Duodenal mucosa (tissue), 2 donors: Measurements from ENCODE around the gene RNF44.
"Not testable (repeated sequence)": the region's sequence is repeated elsewhere in the genome, so short reads cannot be mapped to it uniquely, and the experiment has no call there.

Experiments used
- H3K27ac ChIP-seq: one replicate; pipeline ENCODE4 v1.7.0; 2013; ENCODE audit warnings: low read depth, low read length
- H3K27me3 ChIP-seq, 2 donors: one replicate each; pipeline ENCODE4 v1.7.0; 2013; ENCODE audit warnings: low read length in 2 of 2, control low read depth in 1 of 2; ENCODE audit not compliant: insufficient read depth in 2 of 2, control insufficient read depth in 1 of 2
- H3K36me3 ChIP-seq, 2 donors: one replicate each; pipeline ENCODE4 v1.7.0; 2013; ENCODE audit warnings: low read length in 2 of 2, control low read depth in 1 of 2; ENCODE audit not compliant: insufficient read depth in 2 of 2, control insufficient read depth in 1 of 2
- H3K4me1 ChIP-seq, 2 donors: one replicate each; pipeline ENCODE4 v1.7.0; 2013; ENCODE audit warnings: low read length in 2 of 2, control low read depth in 1 of 2; ENCODE audit not compliant: insufficient read depth in 2 of 2, control insufficient read depth in 1 of 2
- H3K4me3 ChIP-seq, 2 donors: one replicate each; pipeline ENCODE4 v1.7.0; 2013; ENCODE audit warnings: low read length in 2 of 2, low read depth in 1 of 2
- H3K9ac ChIP-seq, 2 donors: one replicate each; pipeline ENCODE4 v1.7.0; 2013; ENCODE audit warnings: low read length in 2 of 2, low read depth in 1 of 2
- H3K9me3 ChIP-seq, 2 donors: one replicate each; pipeline ENCODE4 v1.7.0; 2013; ENCODE audit warnings: low read length in 2 of 2, control low read depth in 1 of 2; ENCODE audit not compliant: control insufficient read depth in 1 of 2

The RNF44 gene

GRCh38 chr5:176501333-176501732, 35.9 kb downstream of the RNF44 start:
- Histone ChIP-seq H3K27me3 (no peaks in the 10 kb centered on the region), H3K36me3 (peaks cover 24 to 73% of the 10 kb centered on the region in 2 donors), H3K9me3 (no peaks in the 10 kb centered on the region), H3K4me3 (no peak overlapping the region), H3K9ac (no peak overlapping the region), H3K4me1 (no peaks in the 10 kb centered on the region), H3K27ac (no peak overlapping the region)

GRCh38 chr5:176500511-176500910, 36.7 kb downstream of the RNF44 start:
- peaks cover 24 to 76% of the 10 kb centered on the region in 2 donors for H3K36me3 ChIP-seq
- H3K9ac ChIP-seq: no peak overlapping the region
- no peaks in the 10 kb centered on the region for H3K9me3 ChIP-seq
- H3K4me3 ChIP-seq: no peak overlapping the region
- H3K4me1 ChIP-seq: no peaks in the 10 kb centered on the region
- H3K27ac ChIP-seq: no peak overlapping the region
- no peaks in the 10 kb centered on the region for H3K27me3 ChIP-seq

- Histone ChIP-seq H3K9ac (no peak overlapping the region), H3K36me3 (peaks cover 21 to 77% of the 10 kb centered on the region in 2 donors), H3K27me3 (no peaks in the 10 kb centered on the region), H3K9me3 (no peaks in the 10 kb centered on the region), H3K27ac (no peak overlapping the region), H3K4me3 (no peak overlapping the region), H3K4me1 (no peaks in the 10 kb centered on the region)
These were observed 37.9 kb downstream of the RNF44 start for GRCh38 chr5:176499273-176499672.

- Histone ChIP-seq H3K9me3 (no peaks in the 10 kb centered on the region), H3K27ac (no peak overlapping the region), H3K9ac (no peak overlapping the region), H3K4me3 (no peak overlapping the region), H3K4me1 (no peaks in the 10 kb centered on the region), H3K36me3 (peaks cover 35 to 85% of the 10 kb centered on the region in 2 donors), H3K27me3 (no peaks in the 10 kb centered on the region)
These were observed 39.4 kb downstream of the RNF44 start for GRCh38 chr5:176497852-176498251.

GRCh38 chr5:176492431-176492830, 44.8 kb downstream of the RNF44 start:
- no peak overlapping the region for H3K27ac ChIP-seq
- H3K27me3 ChIP-seq: no peaks in the 10 kb centered on the region

GRCh38 chr5:176491901-176492300, 45.3 kb downstream of the RNF44 start:
- Histone ChIP-seq H3K27ac (no peak overlapping the region), H3K36me3 (peaks cover 36 to 84% of the 10 kb centered on the region in 2 donors), H3K4me1 (no peaks in the 10 kb centered on the region), H3K27me3 (no peaks in the 10 kb centered on the region), H3K9ac (no peak overlapping the region), H3K4me3 (no peak overlapping the region), H3K9me3 (no peaks in the 10 kb centered on the region)

More at GRCh38 chr5:176492431-176492830, 44.8 kb downstream of the RNF44 start:
- H3K36me3 ChIP-seq: peaks cover 36 to 84% of the 10 kb centered on the region in 2 donors
- no peaks in the 10 kb centered on the region for H3K4me1 ChIP-seq
- H3K9me3 ChIP-seq: no peaks in the 10 kb centered on the region
- no peak overlapping the region for H3K9ac ChIP-seq
- H3K4me3 ChIP-seq: no peak overlapping the region

GRCh38 chr5:176491101-176491502, 46.1 kb downstream of the RNF44 start:
- Histone ChIP-seq H3K4me1 (no peaks in the 10 kb centered on the region), H3K9ac (no peak overlapping the region), H3K36me3 (peaks cover 36 to 83% of the 10 kb centered on the region in 2 donors), H3K27me3 (no peaks in the 10 kb centered on the region), H3K4me3 (no peak overlapping the region), H3K9me3 (no peaks in the 10 kb centered on the region), H3K27ac (no peak overlapping the region)

GRCh38 chr5:176490301-176490700, 46.9 kb downstream of the RNF44 start:
- no peaks in the 10 kb centered on the region for H3K9me3 ChIP-seq
- H3K27ac ChIP-seq: no peak overlapping the region
- H3K4me3 ChIP-seq: no peak overlapping the region
- no peaks in the 10 kb centered on the region for H3K27me3 ChIP-seq
- H3K9ac ChIP-seq: no peak overlapping the region
- H3K36me3 ChIP-seq: peaks cover 38 to 81% of the 10 kb centered on the region in 2 donors
- no peaks in the 10 kb centered on the region for H3K4me1 ChIP-seq

- no peak overlapping the region for H3K27ac ChIP-seq
- no peak overlapping the region for H3K9ac ChIP-seq
- peaks cover 39 to 74% of the 10 kb centered on the region in 2 donors for H3K36me3 ChIP-seq
These were observed 48.1 kb downstream of the RNF44 start for GRCh38 chr5:176489077-176489476.

GRCh38 chr5:176487160-176487559, 50.0 kb downstream of the RNF44 start:
- not testable (repeated sequence) for H3K9me3 ChIP-seq, H3K4me3 ChIP-seq, H3K27ac ChIP-seq, H3K27me3 ChIP-seq, H3K4me1 ChIP-seq, H3K9ac ChIP-seq
- peaks cover 20 to 63% of the 10 kb centered on the region in 2 donors for H3K36me3 ChIP-seq

More at GRCh38 chr5:176489077-176489476, 48.1 kb downstream of the RNF44 start:
- Histone ChIP-seq H3K4me3 (no peak overlapping the region), H3K27me3 (no peaks in the 10 kb centered on the region), H3K4me1 (no peaks in the 10 kb centered on the region), H3K9me3 (no peaks in the 10 kb centered on the region)
